ENCODE data around the gene XYLT2.
"Not testable (repeated sequence)": the region's sequence is repeated elsewhere in the genome, so short reads cannot be mapped to it uniquely, and the experiment has no call there.

The XYLT2 gene

GRCh38 chr17:50405351-50405750 is 59.4 kb downstream of the XYLT2 start:
- H2AFZ ChIP-seq (ENCODE audit: low read depth, low read length); H3K27ac ChIP-seq (ENCODE audit: low read length); ATAC-seq (ENCODE audit: insufficient read depth, low read depth); DNase-seq; H3K4me2 ChIP-seq (ENCODE audit: insufficient read depth, low read length); H3K9ac ChIP-seq (ENCODE audit: low read depth, low read length); H3K79me2 ChIP-seq (ENCODE audit: insufficient read depth, low read length); H4K20me1 ChIP-seq (ENCODE audit: insufficient read depth, low read length); H3K4me3 ChIP-seq (ENCODE audit: low read depth in 1 of 2, low read length in 2 of 2); H3K36me3 ChIP-seq (ENCODE audit: insufficient read depth, low read length); H3K9me3 ChIP-seq (ENCODE audit: insufficient read depth, low read length, severe bottlenecking); H3K4me1 ChIP-seq (ENCODE audit: insufficient read depth, low read length); H3K27me3 ChIP-seq (ENCODE audit: insufficient read depth, low read length, poor library complexity): not testable (repeated sequence)

DNA sequence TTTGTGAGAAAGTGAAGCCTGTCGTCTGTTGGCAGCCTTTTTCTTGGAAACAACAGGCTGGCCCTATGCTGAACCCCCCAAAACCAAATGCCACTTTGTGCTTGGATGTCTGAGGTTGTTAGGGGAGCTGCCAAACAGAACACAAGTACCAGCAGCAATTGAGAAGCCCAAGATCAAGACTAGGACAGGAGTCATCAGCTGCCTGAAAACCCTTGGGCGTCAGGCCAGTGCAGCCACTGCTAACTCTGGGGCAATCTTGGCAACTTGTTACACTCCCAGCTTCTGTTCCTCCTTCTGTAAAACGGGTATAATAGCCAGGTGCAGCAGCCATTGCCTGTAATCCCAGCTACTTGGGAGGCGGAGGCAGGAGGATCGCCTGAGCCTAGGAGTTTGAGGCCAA is 60.7 kb downstream of the XYLT2 start:
- DNase-seq (no peak), ATAC-seq (ENCODE audit: insufficient read depth, low read depth) (no peak)
- Histone ChIP-seq H3K4me1 (ENCODE audit: insufficient read depth, low read length) (no peaks in the 10 kb centered on the region), H4K20me1 (ENCODE audit: insufficient read depth, low read length) (no peaks in the 10 kb centered on the region), H3K79me2 (ENCODE audit: insufficient read depth, low read length) (no peaks in the 10 kb centered on the region), H3K27ac (ENCODE audit: low read length) (no peak overlapping the region), H3K36me3 (ENCODE audit: insufficient read depth, low read length) (no peaks in the 10 kb centered on the region), H3K4me3 (ENCODE audit: low read depth in 1 of 2, low read length in 2 of 2) (no peak overlapping the region), H3K9me3 (ENCODE audit: insufficient read depth, low read length, severe bottlenecking) (no peaks in the 10 kb centered on the region), H3K27me3 (ENCODE audit: insufficient read depth, low read length, poor library complexity) (no peaks in the 10 kb centered on the region), H3K4me2 (ENCODE audit: insufficient read depth, low read length) (no peak overlapping the region), H2AFZ (ENCODE audit: low read depth, low read length) (no peak overlapping the region), H3K9ac (ENCODE audit: low read depth, low read length) (no peak overlapping the region)
- no peak for TF ChIP-seq EZH2 (IDR thresholded peaks at IDR 0.05; ENCODE audit: borderline replicate concordance, low read depth, low read length, severe bottlenecking)
- TF ChIP-seq, protein P1, sequence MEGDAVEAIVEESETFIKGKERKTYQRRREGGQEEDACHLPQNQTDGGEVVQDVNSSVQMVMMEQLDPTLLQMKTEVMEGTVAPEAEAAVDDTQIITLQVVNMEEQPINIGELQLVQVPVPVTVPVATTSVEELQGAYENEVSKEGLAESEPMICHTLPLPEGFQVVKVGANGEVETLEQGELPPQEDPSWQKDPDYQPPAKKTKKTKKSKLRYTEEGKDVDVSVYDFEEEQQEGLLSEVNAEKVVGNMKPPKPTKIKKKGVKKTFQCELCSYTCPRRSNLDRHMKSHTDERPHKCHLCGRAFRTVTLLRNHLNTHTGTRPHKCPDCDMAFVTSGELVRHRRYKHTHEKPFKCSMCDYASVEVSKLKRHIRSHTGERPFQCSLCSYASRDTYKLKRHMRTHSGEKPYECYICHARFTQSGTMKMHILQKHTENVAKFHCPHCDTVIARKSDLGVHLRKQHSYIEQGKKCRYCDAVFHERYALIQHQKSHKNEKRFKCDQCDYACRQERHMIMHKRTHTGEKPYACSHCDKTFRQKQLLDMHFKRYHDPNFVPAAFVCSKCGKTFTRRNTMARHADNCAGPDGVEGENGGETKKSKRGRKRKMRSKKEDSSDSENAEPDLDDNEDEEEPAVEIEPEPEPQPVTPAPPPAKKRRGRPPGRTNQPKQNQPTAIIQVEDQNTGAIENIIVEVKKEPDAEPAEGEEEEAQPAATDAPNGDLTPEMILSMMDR (IDR thresholded peaks at IDR 0.05; ENCODE audit: borderline replicate concordance, extremely low read depth, low read length, poor library complexity, severe bottlenecking) = no peak

DNA sequence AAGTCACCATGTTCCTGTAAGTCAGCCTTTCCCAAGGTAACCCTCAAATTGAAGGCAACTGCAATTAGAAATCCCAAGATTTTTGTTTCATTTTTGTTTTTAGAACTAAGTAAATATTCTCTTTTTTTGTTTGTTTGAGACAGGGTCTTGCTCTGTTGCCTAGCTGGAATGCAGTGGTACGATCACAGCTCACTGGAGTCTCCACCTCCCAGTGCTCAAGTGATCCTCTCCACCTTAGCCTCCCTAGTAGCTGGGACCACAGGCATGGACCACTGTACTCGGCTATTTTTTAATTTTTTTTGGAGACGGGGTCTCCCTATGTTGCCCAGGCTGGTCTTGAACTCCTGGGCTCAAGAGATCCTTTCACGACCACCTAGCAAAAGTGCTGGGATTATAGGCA is 62.0 kb downstream of the XYLT2 start:
- Histone ChIP-seq H3K4me2 (ENCODE audit: insufficient read depth, low read length) (no peak overlapping the region), H3K79me2 (ENCODE audit: insufficient read depth, low read length) (no peaks in the 10 kb centered on the region), H3K4me1 (ENCODE audit: insufficient read depth, low read length) (no peaks in the 10 kb centered on the region), H3K9me3 (ENCODE audit: insufficient read depth, low read length, severe bottlenecking) (no peaks in the 10 kb centered on the region), H4K20me1 (ENCODE audit: insufficient read depth, low read length) (no peaks in the 10 kb centered on the region), H3K9ac (ENCODE audit: low read depth, low read length) (no peak overlapping the region), H3K4me3 (ENCODE audit: low read depth in 1 of 2, low read length in 2 of 2) (no peak overlapping the region), H3K27me3 (ENCODE audit: insufficient read depth, low read length, poor library complexity) (no peaks in the 10 kb centered on the region), H3K36me3 (ENCODE audit: insufficient read depth, low read length) (no peaks in the 10 kb centered on the region), H2AFZ (ENCODE audit: low read depth, low read length) (no peak overlapping the region), H3K27ac (ENCODE audit: low read length) (no peak overlapping the region)
- TF ChIP-seq, protein P1 (IDR thresholded peaks at IDR 0.05; ENCODE audit: borderline replicate concordance, extremely low read depth, low read length, poor library complexity, severe bottlenecking) = no peak
- TF ChIP-seq EZH2 (IDR thresholded peaks at IDR 0.05; ENCODE audit: borderline replicate concordance, low read depth, low read length, severe bottlenecking) = no peak
- ATAC-seq (ENCODE audit: insufficient read depth, low read depth) = no peak
- DNase-seq = no peak

All from DND-41 (cell line).